ENCODE data around the gene SAV1.
"Not testable (repeated sequence)": the region's sequence is repeated elsewhere in the genome, so short reads cannot be mapped to it uniquely, and the experiment has no call there.

Gene SAV1

DNA sequence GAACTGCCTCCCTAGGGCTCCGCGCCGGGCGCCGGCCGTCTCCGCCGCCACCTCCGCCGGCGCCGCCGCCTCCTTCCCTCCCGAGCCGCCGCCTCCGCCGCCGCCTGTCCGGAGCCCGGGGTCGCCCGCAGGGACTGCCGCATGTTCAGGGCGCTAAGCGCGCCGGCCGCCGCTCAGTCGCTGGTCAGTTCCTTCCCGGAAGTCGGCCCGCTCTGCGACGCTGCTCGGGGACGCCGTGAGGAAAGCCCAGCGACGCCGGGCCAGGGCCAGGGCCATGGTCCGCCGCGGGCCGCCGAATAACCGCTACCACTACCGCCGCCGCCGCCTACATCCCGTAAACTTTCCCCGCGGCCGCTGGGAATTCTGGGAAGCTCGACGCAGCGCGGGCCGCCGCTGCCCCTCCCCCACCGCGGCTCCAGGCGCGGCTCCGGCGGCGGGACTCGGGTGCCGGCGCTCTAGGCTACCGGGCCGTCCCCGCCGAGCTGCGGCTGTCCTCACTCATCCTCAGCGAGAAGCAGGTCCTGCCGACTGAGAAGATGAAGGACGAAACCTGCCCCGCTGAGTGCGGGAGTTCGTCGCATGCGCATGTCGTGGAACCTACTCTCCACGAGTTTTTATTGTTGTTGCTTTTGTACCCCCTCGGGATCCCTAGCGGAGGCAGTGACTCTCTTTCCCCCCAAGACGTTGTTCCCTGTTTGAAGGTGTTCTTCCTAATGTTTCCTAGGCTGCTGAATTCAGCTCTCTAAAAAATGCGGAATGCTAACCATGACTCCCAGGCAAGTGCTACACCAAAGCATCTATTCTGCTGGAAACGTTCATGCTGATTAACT lies at the start of gene SAV1:
Gene SAV1 (minus strand): TSS at position 311 of the 830 bp plus-strand sequence. CDS start 339 bp downstream, outside the sequence.
- in situ Hi-C loops (cut with HindIII; ENCODE audit: low pct_unique_long_range_greater_than_20kb, low sequenced_read_pairs), result no loop called here

DNA sequence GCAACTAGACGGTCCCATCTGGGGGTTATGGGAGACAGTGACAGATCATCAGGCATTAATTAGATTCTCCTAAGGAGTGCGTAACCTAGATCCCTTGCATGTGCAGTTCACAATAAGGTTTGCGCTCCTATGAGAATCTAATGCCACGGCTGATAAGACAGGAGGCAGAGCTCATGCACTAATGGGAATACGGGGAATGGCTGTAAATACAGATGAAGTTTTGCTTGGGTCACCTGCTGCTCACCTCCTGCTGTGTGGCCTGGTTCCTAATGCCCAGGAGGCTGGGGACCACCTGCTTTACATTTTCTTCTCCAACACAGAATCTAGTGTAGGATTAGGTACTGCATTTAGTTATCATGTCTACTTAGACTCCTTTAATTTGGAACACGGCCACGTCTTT lies 49.7 kb upstream of the SAV1 start:
- no peak for DNase-seq (ENCODE audit: low read depth in 1 of 2, low spot score in 1 of 2)
- in situ Hi-C loops (cut with HindIII; ENCODE audit: low pct_unique_long_range_greater_than_20kb, low sequenced_read_pairs), result no loop called here
- TF ChIP-seq JUND (IDR thresholded peaks at IDR 0.05; ENCODE audit: low read depth), result no peak

More for the DNA sequence above, at the start of gene SAV1:
- no peak for TF ChIP-seq JUND (IDR thresholded peaks at IDR 0.05; ENCODE audit: low read depth)
- DNase-seq (ENCODE audit: low read depth in 1 of 2, low spot score in 1 of 2), result peak; percentile 65 to 89

DNA sequence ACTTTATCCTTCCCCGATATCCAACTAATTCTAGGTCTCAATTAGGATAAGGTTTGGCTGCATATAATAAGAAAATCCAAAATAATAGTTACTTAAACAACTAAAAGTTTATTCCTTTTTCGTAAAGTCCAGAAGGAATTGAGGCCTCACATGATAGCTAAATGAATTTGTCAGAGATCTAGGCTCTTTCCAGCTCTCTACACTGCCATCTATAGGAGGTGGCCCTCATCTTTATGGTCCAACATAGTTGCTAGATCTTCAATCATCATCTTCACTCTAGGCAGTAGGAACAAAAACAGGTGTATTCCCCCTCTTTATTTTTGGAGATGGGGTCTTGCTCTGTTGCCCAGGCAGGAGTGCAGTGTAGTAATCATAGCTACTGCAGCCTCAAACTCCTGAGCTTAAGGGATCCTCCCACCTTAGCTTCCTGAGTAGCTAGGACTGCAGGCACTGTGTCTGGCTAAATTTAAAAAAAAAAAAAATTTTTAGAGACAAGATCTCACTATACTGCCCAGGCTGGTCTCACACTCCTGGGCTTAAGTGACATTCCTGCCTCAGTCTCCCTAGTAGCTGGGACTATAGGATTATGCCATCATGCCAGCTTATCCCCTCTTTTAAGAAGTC lies 46.5 kb upstream of the SAV1 start:
- peak; percentile 60 to 68 for DNase-seq (ENCODE audit: low read depth in 1 of 2, low spot score in 1 of 2)
- in situ Hi-C loops (cut with HindIII; ENCODE audit: low pct_unique_long_range_greater_than_20kb, low sequenced_read_pairs), result no loop called here
- no peak for TF ChIP-seq JUND (IDR thresholded peaks at IDR 0.05; ENCODE audit: low read depth)

DNA sequence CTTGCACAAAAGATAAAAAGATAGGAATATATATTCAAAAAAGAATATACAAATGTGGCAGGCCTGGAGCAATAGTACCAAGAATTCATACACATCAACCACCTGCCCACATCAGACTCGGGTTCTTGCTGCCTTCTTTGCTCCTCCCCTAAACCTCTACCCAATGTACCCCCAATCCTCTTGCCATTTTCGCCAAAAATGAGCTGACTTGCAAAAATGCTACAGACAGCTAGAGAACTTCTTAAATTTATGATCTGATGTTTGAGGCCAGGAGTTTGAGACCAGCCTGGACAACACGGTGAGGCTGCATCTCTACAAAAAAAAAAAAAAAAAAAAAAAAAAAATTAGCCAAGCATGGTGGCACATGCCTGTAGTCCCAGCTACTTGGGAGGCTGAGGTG lies 42.9 kb upstream of the SAV1 start:
- no peak for TF ChIP-seq JUND (IDR thresholded peaks at IDR 0.05; ENCODE audit: low read depth)
- no peak for DNase-seq (ENCODE audit: low read depth in 1 of 2, low spot score in 1 of 2)
- in situ Hi-C loops (cut with HindIII; ENCODE audit: low pct_unique_long_range_greater_than_20kb, low sequenced_read_pairs), result no loop called here

DNA sequence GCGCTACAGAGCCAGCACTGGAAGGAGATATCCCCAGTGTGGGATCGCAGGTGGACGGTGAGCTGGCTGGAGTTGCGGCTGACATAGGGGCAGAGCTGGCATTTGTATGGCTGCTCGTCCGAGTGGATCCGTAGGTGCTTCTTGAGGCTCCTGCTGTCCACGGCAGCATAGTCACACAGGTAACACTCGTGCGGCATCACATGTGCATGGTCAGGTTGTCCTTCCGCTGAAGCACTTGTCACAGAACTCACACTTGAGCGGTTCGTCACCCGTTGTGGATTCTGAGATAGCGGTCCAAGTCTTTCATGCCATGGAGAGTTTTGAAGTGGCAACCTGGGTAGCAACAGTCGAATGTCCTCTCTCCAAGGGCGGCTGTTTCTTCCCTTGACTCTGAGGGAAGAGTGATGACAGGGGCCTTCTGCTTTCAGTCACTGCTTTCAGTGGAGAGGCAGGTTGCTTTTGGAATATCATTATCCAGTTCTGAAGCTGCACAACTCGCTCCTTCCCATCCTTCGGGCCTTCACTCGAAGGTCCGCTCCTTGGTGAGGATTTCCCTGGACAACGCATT lies 37.0 kb upstream of the SAV1 start:
- in situ Hi-C loops (cut with HindIII; ENCODE audit: low pct_unique_long_range_greater_than_20kb, low sequenced_read_pairs), result no loop called here
- DNase-seq (ENCODE audit: low read depth in 1 of 2, low spot score in 1 of 2), result no peak
- TF ChIP-seq JUND (IDR thresholded peaks at IDR 0.05; ENCODE audit: low read depth), result no peak

DNA sequence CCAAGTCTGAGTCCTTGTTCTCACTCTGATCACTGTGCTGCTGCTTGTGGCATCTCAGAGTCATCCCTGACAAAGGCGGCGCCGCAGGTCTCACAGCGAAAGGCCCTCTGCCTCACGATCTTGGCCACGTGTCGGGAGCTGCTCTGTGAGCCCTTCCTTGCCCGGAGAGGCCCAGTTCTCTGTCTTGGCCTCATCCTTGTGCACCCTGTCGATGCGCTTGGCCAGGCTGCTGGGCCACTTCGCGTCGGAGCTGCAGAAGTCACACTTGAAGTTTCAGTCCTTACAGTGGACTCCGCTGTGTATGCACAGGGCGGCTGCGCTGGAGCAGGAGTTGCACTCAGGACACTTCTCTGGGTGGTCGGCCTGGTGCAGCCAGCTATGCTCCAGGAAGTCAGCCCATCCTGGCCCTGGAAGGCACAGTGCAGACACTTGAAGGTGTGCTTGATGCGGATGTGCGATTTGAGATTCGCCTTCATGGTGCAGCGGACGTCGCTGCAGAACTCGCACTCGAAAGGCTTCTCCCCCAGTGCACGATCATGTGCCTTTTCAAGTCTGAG lies 36.4 kb upstream of the SAV1 start:
- in situ Hi-C loops (cut with HindIII; ENCODE audit: low pct_unique_long_range_greater_than_20kb, low sequenced_read_pairs), result no loop called here
- no peak for TF ChIP-seq JUND (IDR thresholded peaks at IDR 0.05; ENCODE audit: low read depth)
- no peak for DNase-seq (ENCODE audit: low read depth in 1 of 2, low spot score in 1 of 2)

DNA sequence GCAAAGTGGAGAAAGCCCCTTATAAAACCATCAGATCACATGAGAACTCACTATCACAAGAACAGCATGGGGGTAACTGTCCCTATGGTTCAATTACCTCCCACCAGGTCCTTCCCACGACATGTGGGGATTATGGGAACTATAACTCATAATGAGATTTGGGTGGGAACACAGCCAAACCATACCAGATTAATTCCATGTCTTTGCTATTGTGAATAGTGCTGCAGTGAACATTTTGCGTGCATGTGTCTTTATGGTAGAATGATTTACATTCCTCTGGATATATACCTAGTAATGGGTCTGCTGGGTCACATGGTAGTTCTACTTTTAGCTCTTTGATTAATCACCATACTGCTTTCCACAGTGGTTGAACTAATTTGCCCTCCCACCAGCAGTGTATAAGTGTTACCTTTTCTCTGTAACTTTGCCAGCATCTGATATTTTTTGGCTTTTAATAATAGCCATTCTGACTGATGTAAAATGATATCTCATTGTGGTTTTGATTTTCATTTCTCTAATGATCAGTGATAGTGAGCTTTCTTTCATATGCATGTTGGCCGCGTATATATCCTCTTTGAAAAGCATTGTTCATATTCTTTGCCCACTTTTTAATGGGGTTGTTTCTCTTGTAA lies 29.7 kb upstream of the SAV1 start:
- no peak for DNase-seq (ENCODE audit: low read depth in 1 of 2, low spot score in 1 of 2)
- TF ChIP-seq JUND (IDR thresholded peaks at IDR 0.05; ENCODE audit: low read depth), result no peak
- in situ Hi-C loops (cut with HindIII; ENCODE audit: low pct_unique_long_range_greater_than_20kb, low sequenced_read_pairs), result no loop called here

DNA sequence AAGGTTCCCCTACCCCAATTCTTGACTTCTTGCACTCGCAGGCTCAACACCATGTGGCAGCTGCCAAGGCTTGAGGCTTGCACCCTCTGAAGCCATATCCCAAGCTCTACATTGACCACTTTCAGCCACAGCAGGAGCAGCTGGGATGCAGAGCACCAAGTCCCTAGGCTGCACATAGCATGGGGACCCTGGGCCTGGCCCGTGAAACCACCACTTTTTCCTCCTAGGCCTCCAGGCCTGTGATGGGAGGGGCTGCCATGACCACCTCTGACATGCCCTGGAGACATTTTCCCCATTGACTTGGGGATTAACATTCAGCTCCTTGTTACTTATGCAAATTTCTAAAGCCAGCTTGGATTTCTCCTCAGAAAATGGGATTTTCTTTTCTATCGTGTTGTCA lies 26.2 kb upstream of the SAV1 start:
- DNase-seq (ENCODE audit: low read depth in 1 of 2, low spot score in 1 of 2); in situ Hi-C loops (cut with HindIII; ENCODE audit: low pct_unique_long_range_greater_than_20kb, low sequenced_read_pairs): not testable (repeated sequence)

DNA sequence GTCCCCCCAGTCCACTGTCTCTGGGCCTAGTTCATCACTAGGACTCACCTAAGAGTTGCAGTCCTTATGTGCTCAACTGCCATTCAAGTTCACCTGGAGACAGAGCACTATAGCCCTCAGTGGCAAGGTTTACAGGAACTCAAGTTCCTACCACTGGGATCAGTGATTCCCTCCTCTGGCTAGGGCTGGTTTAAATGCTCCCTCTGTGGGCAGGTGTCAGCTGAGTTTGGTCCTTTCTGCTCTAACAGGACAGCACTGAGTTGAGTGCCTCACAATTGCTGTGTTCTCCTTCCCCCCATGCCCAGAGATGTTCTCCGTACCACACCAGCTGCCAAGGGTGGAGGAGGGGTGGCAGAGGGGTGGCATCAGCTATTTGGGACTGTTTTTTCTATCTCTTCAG lies 20.8 kb upstream of the SAV1 start:
- TF ChIP-seq JUND (IDR thresholded peaks at IDR 0.05; ENCODE audit: low read depth), result no peak
- DNase-seq (ENCODE audit: low read depth in 1 of 2, low spot score in 1 of 2), result no peak
- in situ Hi-C loops (cut with HindIII; ENCODE audit: low pct_unique_long_range_greater_than_20kb, low sequenced_read_pairs), result no loop called here

DNA sequence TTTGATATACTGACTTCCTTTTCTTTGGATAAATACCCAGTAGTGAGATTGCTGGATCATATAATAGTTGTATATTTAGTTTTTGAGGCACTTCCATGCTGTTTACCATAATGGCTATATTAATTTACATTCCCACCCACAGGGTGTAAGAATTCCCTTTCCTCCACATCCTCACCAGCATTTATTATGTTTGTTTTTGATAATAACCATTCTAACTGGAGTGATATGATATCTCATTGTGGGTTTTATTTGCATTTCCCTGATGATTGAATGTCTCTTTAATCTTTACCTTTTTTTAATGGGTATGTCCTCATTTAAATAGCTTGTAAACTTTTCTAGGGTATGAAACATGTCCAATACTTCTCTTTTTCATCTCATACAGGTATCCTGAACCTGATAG lies 11.6 kb upstream of the SAV1 start:
- TF ChIP-seq JUND (IDR thresholded peaks at IDR 0.05; ENCODE audit: low read depth), result no peak
- DNase-seq (ENCODE audit: low read depth in 1 of 2, low spot score in 1 of 2), result no peak
- in situ Hi-C loops (cut with HindIII; ENCODE audit: low pct_unique_long_range_greater_than_20kb, low sequenced_read_pairs), result no loop called here

DNA sequence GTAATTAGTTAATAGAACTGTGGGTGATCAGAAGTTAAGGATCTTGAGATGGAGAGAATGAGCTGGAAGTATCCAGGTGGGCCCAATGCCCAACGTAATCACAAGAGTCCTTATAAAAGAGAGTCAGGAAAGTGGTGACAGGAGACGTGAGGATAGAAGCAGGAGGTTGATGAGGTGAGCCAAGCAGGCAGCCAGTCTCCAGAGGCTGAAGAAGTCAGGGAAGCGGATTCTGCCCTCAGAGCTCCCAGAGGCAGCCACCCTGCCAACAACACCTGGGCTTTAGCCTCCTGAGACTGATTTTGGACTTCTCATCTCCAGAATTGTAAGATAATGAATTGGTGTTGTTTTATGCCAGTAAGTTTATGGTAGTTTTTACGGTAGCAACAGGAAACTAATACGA lies 10.1 kb upstream of the SAV1 start:
- in situ Hi-C loops (cut with HindIII; ENCODE audit: low pct_unique_long_range_greater_than_20kb, low sequenced_read_pairs), result no loop called here
- TF ChIP-seq JUND (IDR thresholded peaks at IDR 0.05; ENCODE audit: low read depth), result no peak
- DNase-seq (ENCODE audit: low read depth in 1 of 2, low spot score in 1 of 2), result no peak

DNA sequence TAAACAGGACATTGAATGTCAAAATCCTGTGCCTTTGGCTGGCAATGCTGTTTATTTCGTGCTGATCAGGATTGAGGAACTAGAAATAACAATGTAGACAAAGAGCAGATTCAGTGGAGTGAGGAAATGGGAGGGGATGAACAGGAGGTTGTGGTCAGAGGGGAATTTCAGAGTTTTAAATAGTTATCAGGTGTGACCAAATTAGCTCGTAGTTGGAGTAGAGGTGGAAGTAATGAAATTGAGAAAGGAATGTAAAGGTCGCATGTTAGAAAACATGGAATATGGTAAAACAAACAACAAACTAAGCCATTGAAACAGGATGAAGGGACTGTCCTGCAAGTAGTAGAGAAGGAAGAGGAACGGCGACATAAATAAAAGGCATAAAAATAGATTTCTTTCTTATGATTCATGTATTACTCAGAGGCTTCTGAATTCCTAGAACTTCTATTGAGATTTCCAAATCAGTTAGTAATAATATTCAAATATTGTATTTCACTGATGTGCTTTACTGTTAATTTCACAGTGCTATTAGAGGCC lies 9.5 kb upstream of the SAV1 start:
- in situ Hi-C loops (cut with HindIII; ENCODE audit: low pct_unique_long_range_greater_than_20kb, low sequenced_read_pairs), result no loop called here
- TF ChIP-seq JUND (IDR thresholded peaks at IDR 0.05; ENCODE audit: low read depth), result no peak
- no peak for DNase-seq (ENCODE audit: low read depth in 1 of 2, low spot score in 1 of 2)
